Subcutaneous abdominal adipose tissue (tissue), 5 donors: Measurements from ENCODE around the gene L1TD1.
"Not testable (repeated sequence)": the region's sequence is repeated elsewhere in the genome, so short reads cannot be mapped to it uniquely, and the experiment has no call there.

Experiments used
- H3K27ac ChIP-seq: one replicate; pipeline ENCODE4 v1.7.0; 2013; ENCODE audit warnings: low read depth, mild to moderate bottlenecking, inconsistent platforms, low read length, moderate library complexity
- H3K27me3 ChIP-seq, 5 donors: one replicate each; pipeline ENCODE4 v1.7.0; 2013; ENCODE audit warnings: low read length in 5 of 5, inconsistent platforms in 1 of 5; ENCODE audit not compliant: control insufficient read depth in 5 of 5, insufficient read depth in 4 of 5
- H3K36me3 ChIP-seq, 5 donors: one replicate each; pipeline ENCODE4 v1.7.0; 2013; ENCODE audit warnings: low read length in 5 of 5; ENCODE audit not compliant: control insufficient read depth in 5 of 5, insufficient read depth in 5 of 5
- H3K4me1 ChIP-seq, 5 donors: one replicate each; pipeline ENCODE4 v1.7.0; 2013; ENCODE audit warnings: low read length in 5 of 5, mild to moderate bottlenecking in 3 of 5, moderate library complexity in 1 of 5; ENCODE audit not compliant: control insufficient read depth in 5 of 5, insufficient read depth in 5 of 5
- H3K4me3 ChIP-seq, 5 donors: one replicate each; pipeline ENCODE4 v1.7.0; 2013; ENCODE audit warnings: low read length in 5 of 5, low read depth in 1 of 5
- H3K9ac ChIP-seq, 5 donors: one replicate each; pipeline ENCODE4 v1.7.0; 2013; ENCODE audit warnings: low read length in 5 of 5, mild to moderate bottlenecking in 4 of 5, moderate library complexity in 3 of 5
- H3K9me3 ChIP-seq, 5 donors: one replicate each; pipeline ENCODE4 v1.7.0; 2013; ENCODE audit warnings: low read length in 5 of 5; ENCODE audit not compliant: control insufficient read depth in 5 of 5
- donor health status: healthy.
- donor health status: healthy.
- donor health status: healthy.
- donor health status: healthy.
- donor health status: healthy.

Gene L1TD1

DNA sequence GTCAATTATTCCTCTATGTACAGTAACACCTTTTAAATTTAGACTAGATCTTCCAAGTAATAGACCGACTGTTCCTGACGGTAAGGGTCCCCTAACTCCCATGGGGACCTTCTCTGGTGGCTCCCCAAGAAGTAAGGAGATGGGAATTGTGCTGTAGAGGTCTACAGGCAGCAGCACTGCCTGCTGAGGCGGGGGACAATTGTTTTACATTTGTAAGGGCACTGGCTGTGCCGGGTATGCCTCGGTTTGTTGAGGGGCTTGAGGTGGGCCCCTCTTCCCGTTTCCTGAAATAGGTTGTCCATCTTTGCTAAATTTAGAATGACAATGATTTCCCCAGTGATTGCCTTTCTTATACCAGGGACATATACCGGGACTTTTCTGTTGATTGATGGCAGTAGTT lies 13.1 kb upstream of the L1TD1 start:
- H3K27ac ChIP-seq: no peak overlapping the region
- no peak overlapping the region for H3K9ac ChIP-seq
- H3K4me1 ChIP-seq: no peaks in the 10 kb centered on the region
- no peaks in the 10 kb centered on the region for H3K9me3 ChIP-seq
- H3K36me3 ChIP-seq: no peaks in the 10 kb centered on the region
- H3K27me3 ChIP-seq: no peaks in the 10 kb centered on the region
- H3K4me3 ChIP-seq: no peak overlapping the region

GRCh38 chr1:62182157-62182556 lies 12.5 kb upstream of the L1TD1 start:
- not testable (repeated sequence) for H3K27ac ChIP-seq, H3K4me3 ChIP-seq, H3K4me1 ChIP-seq, H3K9me3 ChIP-seq, H3K9ac ChIP-seq, H3K36me3 ChIP-seq, H3K27me3 ChIP-seq

GRCh38 chr1:62183164-62184020 lies 11.3 kb upstream of the L1TD1 start:
- not testable (repeated sequence) for H3K4me1 ChIP-seq, H3K27me3 ChIP-seq, H3K9me3 ChIP-seq, H3K27ac ChIP-seq, H3K4me3 ChIP-seq, H3K9ac ChIP-seq, H3K36me3 ChIP-seq

GRCh38 chr1:62184336-62184735 lies 10.3 kb upstream of the L1TD1 start:
- Histone ChIP-seq H3K36me3 (no peaks in the 10 kb centered on the region), H3K27ac (no peak overlapping the region), H3K9me3 (no peaks in the 10 kb centered on the region), H3K27me3 (no peaks in the 10 kb centered on the region), H3K4me1 (no peaks in the 10 kb centered on the region), H3K9ac (no peak overlapping the region), H3K4me3 (no peak overlapping the region)

DNA sequence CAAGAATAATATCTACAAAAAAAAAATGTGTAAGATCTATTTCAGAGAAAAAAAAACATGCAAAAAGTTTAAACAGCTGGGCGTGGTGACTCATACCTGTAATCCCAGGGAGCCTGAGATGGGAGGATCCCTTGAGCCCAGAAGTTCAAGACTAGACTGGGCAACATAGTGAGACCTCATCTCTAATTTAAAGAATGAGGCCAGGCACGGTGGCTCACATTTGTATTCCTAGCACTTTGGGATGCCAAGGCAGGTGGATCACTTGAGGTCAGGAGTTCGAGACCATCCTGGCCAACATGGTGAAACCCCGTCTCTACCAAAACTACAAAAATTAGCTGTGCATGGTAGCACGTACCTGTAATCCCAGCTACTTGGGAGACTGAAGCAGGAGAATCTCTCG lies 9.4 kb upstream of the L1TD1 start:
- not testable (repeated sequence) for H3K27me3 ChIP-seq, H3K9me3 ChIP-seq, H3K9ac ChIP-seq, H3K4me1 ChIP-seq, H3K36me3 ChIP-seq, H3K4me3 ChIP-seq, H3K27ac ChIP-seq

DNA sequence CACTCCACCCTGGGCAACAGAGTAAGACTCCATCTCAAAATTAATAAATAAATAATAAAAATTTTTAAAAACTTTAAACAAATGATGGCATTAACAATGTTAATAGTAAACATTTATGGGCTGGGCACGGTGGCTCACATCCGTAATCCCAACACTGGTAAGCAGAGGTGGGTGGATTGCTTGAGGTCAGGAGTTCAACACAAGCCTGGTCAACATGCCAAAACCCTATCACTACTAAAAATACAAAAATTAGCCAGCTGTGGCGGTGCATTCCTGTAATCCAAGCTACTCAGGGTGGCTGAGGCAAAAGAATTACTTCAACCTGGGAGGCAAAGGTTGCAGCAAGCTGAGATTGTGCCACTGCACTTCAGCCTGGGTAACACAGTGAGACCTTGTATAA lies 9.0 kb upstream of the L1TD1 start:
- no peaks in the 10 kb centered on the region for H3K36me3 ChIP-seq
- no peaks in the 10 kb centered on the region for H3K4me1 ChIP-seq
- H3K4me3 ChIP-seq: no peak overlapping the region
- no peak overlapping the region for H3K27ac ChIP-seq
- H3K9me3 ChIP-seq: no peaks in the 10 kb centered on the region
- no peaks in the 10 kb centered on the region for H3K27me3 ChIP-seq
- no peak overlapping the region for H3K9ac ChIP-seq

- no peaks in the 10 kb centered on the region for H3K9me3 ChIP-seq
- no peaks in the 10 kb centered on the region for H3K27me3 ChIP-seq
- H3K27ac ChIP-seq: no peak overlapping the region
- H3K9ac ChIP-seq: no peak overlapping the region
- no peaks in the 10 kb centered on the region for H3K4me1 ChIP-seq
- H3K4me3 ChIP-seq: no peak overlapping the region
- H3K36me3 ChIP-seq: no peaks in the 10 kb centered on the region
Measured at GRCh38 chr1:62187548-62187947, 7.1 kb upstream of the L1TD1 start.

DNA sequence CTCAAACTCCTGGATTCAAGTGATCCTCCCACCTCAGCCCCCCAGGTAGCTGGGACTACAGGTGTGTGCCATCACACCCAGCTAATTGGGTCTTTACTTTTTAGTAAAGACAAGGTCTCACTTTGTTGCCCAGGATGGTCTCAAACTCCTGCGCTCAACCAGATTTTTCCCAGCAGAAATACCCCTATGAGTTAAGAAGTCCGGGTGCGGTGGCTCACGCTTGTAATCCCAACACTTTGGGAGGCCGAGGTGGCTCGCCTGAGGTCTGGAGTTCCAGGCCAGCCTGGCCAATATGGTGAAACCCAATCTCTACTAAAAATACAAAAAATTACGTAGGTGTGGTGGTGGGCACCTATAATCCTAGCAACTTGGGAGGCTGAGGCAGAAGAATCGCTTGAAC lies 6.5 kb upstream of the L1TD1 start:
- no peak overlapping the region for H3K27ac ChIP-seq
- no peaks in the 10 kb centered on the region for H3K36me3 ChIP-seq
- no peaks in the 10 kb centered on the region for H3K9me3 ChIP-seq
- H3K27me3 ChIP-seq: no peaks in the 10 kb centered on the region
- no peaks in the 10 kb centered on the region for H3K4me1 ChIP-seq
- no peak overlapping the region for H3K4me3 ChIP-seq
- H3K9ac ChIP-seq: no peak overlapping the region

DNA sequence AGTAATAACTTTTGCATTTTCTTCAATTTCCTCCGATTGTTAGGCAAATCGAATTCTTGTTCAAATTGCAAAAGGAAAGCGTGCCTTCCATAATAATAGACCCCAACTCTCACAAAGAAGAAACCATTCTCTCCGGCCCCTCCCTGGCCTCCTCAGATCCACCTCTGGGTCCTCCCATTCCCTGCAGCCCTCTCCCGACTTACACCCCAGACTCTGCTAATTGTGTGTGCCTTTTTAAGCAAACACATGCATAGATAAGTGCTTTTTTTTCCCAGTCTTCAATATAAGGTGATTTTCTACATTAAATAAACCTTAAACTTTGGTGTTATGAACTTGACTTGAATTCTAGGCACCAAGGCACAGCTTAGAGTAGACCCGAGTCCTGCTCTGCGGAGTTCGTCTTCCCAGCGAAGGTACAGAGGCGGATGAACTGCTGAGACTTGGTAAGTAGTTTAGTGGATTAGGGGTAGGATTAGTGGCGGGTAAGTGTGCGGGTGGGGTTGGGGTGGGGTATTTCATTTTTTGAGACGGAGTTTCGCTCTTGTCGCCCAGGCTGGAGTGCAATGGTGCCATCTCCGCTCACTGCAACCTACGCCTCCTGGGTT lies 1.5 kb downstream of the L1TD1 start:
- Histone ChIP-seq H3K27ac (no peak overlapping the region), H3K4me3 (no peak overlapping the region), H3K9ac (no peak overlapping the region), H3K4me1 (peaks cover 0 to 15% (median 11%) of the 10 kb centered on the region in 5 donors), H3K27me3 (peaks cover 4 to 22% (median 15%) of the 10 kb centered on the region in 5 donors), H3K36me3 (no peaks in the 10 kb centered on the region), H3K9me3 (no peaks in the 10 kb centered on the region)

DNA sequence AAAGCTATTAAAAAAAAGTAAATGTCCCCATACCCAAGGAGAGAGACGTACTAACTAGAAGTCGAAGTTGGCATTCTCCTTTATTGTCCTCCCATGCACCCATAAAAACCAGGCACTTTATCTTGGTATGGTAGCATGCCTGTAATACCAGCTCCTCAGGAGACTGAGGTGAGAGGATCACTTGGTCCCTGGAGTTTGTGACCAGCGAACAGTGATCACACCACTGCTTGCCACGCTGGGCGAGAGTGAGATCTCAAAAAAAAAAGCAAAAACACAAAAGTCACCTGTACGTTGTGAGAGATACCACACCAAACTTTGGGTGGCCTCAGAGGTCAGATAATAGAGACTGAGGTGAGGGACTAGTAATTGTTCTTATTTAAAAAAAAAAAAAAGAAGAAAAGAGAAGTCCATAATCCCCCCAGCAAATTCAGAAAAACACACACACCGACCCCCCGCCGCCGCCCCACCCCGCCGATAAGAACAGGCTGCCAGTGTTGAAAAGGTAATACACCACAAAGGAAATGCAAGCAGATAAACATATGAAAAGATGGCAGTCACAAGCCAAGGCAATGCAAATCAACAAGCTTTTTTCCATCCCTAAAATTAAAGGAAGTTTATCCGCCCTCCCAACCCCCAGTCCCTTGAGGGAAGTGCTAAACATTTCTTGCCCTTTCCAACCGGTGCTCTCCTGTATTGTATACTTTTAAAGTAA lies 3.6 kb downstream of the L1TD1 start:
- no peaks in the 10 kb centered on the region for H3K9me3 ChIP-seq
- no peak overlapping the region for H3K9ac ChIP-seq
- H3K27ac ChIP-seq: no peak overlapping the region
- H3K4me3 ChIP-seq: no peak overlapping the region
- no peaks in the 10 kb centered on the region for H3K36me3 ChIP-seq
- H3K4me1 ChIP-seq: peaks cover 0 to 15% (median 11%) of the 10 kb centered on the region in 5 donors
- H3K27me3 ChIP-seq: peaks cover 4 to 22% (median 15%) of the 10 kb centered on the region in 5 donors
